HG03342 (cell line): Measurements from ENCODE around the gene CDIPT.

ENCODE experiments used
- ATAC-seq: cut with Tn5 transposase; IDR thresholded peaks from one replicate; pipeline ENCODE4 v1.9.1; 2021; ENCODE audit warnings: mild to moderate bottlenecking, moderate library complexity; ENCODE audit not compliant: unreplicated experiment

Gene CDIPT

GRCh38 chr16:29860218-29860617 is 2.8 kb downstream of the CDIPT start:
- ATAC-seq = no peak

GRCh38 chr16:29858974-29859373 is 4.1 kb downstream of the CDIPT start:
- no peak for ATAC-seq

GRCh38 chr16:29858149-29858849 is 4.7 kb downstream of the CDIPT start:
- ATAC-seq = no peak

- no peak for ATAC-seq
Observed at GRCh38 chr16:29857133-29857760, 5.8 kb downstream of the CDIPT start.

GRCh38 chr16:29854520-29855100 is 8.4 kb downstream of the CDIPT start:
- no peak for ATAC-seq

GRCh38 chr16:29852654-29853053 is 10.4 kb downstream of the CDIPT start:
- no peak for ATAC-seq

- no peak for ATAC-seq
Observed at GRCh38 chr16:29850998-29851397, 12.0 kb downstream of the CDIPT start.

GRCh38 chr16:29849505-29849904 is 13.5 kb downstream of the CDIPT start:
- no peak for ATAC-seq

- ATAC-seq = no peak
Observed at GRCh38 chr16:29848420-29849297, 14.4 kb downstream of the CDIPT start.

GRCh38 chr16:29845656-29846055 is 17.4 kb downstream of the CDIPT start:
- ATAC-seq = no peak

- ATAC-seq = no peak
Observed at GRCh38 chr16:29844575-29845331, 18.3 kb downstream of the CDIPT start.

GRCh38 chr16:29843931-29844330 is 19.1 kb downstream of the CDIPT start:
- ATAC-seq = no peak

- ATAC-seq = no peak
Observed at GRCh38 chr16:29842732-29843346, 20.2 kb downstream of the CDIPT start.

GRCh38 chr16:29841631-29842030 is 21.4 kb downstream of the CDIPT start:
- no peak for ATAC-seq

- ATAC-seq = no peak
Observed at GRCh38 chr16:29840240-29840639, 22.8 kb downstream of the CDIPT start.

- no peak for ATAC-seq
Observed at GRCh38 chr16:29839822-29840221, 23.2 kb downstream of the CDIPT start.

GRCh38 chr16:29837841-29838240 is 25.2 kb downstream of the CDIPT start:
- ATAC-seq = no peak

- no peak for ATAC-seq
Observed at GRCh38 chr16:29836623-29837022, 26.4 kb downstream of the CDIPT start.

- no peak for ATAC-seq
Observed at GRCh38 chr16:29835926-29836325, 27.1 kb downstream of the CDIPT start.

- no peak for ATAC-seq
Observed at GRCh38 chr16:29834079-29834478, 28.9 kb downstream of the CDIPT start.
